ENCODE results near the gene NUP42.

DNA sequence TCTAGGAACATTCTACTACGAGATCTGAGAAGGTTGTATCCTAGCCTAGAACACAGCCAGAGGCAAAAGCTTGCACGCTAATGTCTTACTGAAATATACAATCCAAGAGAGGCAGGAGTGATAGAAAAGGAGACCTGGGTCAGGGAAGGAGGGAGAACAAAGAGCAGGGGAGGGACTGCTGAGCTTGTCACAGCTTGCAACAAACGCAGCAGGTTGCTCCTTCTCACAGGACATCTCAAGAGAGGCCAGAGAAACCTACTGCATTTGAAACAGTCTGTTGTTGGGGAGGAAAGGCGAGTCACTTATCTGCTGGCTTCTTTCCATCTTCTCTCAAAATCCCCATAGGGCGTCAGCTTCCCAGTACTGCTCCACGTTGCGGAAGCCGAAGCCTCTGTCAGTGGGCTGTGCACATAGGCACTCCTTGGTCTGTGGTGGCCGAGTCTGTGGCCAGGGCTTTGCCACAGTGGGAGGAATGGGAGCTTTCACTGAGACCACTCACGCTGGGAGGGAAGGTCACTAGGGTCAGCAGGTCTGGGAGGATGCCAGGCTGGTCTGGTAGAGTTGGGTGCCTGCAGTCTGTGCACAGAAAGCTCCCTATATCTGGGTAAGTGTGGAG, 39.0 kb downstream of the NUP42 start:
- TF ChIP-seq POLR2AphosphoS5 (IDR thresholded peaks at IDR 0.05; ENCODE audit: borderline replicate concordance, low read depth, low read length) (no peak), EZH2 (IDR thresholded peaks at IDR 0.05) (no peak)
